ENCODE measurements around the gene MAD1L1.

Gene MAD1L1

DNA sequence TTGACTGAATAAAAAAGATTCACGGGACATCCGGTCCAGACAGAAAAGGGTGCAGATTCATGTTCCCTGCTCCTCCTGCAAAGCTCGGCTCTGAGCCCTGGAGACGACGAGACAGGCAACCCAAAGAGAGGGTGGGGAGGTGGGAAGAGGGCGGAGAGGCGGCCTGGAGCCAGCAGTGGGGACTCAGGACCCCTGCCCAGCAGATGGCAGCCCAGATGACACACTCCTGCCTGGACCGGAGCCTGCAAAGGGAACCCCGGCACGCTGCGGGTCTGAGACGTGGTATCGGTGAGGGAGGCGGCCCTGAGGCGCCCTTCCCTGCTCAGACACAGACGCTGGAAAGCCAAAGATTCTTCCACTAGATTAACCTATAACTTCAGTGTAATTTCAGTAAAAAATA, 311.9 kb downstream of the MAD1L1 start:
- no peak for DNase-seq

DNA sequence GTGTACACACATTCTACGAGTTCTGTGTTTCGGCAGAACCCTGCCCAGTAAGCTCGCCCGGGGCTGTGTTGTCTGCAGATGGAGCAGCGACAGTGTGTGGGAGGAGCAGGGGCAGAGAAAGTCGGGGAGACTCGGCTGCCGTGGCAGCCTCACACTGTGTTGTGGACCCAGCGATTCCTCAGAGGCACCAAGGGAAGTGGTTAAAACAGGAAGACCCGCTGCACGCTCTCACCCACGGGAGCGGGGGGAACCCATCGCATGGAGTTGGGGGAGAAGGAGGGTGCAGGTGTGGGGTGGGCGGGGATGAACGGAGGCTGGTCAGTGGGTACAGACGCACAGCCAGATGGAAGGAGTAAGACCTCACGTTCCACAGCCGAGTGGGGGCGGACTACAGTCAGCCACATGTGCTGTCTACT, 312.5 kb downstream of the MAD1L1 start:
- peak; percentile 69 to 88 for DNase-seq

DNA sequence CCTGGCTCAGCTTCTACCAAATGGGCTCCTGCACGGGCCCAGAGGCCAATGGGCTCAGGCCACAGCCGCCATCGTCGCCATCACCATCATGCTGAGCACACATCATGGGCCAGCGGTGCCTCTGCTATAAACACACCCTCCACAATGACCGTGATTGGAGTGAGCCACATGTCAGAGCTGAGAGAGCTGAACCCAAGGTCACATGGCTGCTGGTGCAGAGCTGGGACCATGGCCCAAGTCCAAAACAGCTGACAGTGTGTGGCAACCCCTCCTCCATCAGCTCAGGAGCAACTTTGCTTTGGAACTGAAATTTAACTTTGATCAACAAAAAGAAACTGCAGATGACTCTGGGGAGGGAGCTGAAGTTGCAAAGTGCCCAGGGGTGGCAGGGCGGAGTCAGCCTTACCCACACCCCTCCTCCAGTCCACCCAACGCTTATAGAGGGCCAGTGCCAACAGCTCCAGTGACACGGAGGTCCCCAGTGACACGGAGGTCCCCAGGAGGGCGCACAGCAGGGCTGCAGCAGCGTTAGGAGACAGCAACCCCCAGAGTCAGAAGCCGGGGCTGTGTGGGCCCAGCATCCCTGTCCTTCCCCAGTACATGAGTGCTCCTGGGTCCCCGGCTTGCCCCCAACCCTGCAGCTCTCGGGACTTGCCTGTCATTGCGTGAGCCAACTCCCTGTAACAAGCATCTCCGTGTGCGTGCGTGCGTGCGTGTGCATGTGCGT, 313.0 kb downstream of the MAD1L1 start:
- DNase-seq, result peak; percentile 85 to 91

DNA sequence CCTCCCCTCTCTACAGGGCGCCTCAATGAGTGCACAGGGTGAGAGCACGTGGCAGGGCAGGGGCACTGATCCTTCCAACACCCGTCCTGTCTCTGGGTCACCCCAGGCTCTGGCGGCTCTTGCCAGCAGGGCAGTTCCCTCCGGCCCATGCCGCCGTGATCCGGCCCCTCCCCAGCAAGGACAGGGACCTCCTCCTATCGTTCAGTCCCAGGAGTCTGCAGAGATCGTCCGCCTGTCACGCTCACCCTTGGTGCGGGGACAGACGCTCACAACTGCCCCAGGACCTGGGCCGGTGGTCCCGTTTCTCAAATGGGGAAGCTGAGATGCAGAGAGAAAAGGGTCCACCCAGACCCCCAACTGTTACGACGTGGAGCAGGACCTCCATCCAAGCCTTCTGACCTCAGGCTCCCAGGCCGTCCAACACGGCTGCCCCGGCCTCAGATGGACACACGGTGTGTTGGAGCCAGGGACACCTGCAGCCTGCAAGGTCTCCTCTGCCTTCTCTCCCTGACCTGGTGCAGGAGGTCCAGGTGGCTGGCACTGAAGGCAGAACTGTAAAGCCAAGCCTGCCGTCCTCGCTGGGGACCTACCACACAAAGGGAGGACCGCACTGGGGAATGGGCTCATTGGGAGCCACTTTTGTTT, 313.7 kb downstream of the MAD1L1 start:
- DNase-seq, result no peak

DNA sequence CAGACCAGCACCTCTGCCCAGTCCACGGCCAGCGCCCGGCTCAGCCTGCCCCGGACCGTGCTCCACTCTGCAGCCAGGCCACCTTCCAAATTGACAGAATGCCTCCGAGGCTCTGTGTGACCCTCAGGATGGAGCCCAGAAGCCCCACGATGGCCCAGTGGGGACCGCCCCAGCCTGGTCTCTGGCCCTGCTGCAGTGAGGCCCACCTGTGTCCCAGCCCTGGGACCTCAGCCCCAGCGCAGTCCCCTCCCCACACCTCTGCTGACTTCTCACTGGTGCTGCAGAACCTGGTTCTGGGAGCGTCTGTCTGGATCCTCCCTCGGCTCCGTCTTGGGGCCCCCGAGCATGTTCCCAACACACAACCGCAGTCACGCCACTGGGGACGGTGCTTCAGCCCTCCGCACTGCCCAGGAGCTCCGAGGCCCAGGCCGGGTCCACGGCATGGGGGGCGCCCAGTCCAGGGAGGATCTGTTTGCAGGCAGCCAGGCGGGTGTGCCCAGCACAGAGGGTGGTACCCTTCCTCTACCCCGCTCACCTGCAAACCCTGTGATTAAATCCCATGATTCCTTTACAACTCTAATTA, 314.6 kb downstream of the MAD1L1 start:
- DNase-seq, result no peak

DNA sequence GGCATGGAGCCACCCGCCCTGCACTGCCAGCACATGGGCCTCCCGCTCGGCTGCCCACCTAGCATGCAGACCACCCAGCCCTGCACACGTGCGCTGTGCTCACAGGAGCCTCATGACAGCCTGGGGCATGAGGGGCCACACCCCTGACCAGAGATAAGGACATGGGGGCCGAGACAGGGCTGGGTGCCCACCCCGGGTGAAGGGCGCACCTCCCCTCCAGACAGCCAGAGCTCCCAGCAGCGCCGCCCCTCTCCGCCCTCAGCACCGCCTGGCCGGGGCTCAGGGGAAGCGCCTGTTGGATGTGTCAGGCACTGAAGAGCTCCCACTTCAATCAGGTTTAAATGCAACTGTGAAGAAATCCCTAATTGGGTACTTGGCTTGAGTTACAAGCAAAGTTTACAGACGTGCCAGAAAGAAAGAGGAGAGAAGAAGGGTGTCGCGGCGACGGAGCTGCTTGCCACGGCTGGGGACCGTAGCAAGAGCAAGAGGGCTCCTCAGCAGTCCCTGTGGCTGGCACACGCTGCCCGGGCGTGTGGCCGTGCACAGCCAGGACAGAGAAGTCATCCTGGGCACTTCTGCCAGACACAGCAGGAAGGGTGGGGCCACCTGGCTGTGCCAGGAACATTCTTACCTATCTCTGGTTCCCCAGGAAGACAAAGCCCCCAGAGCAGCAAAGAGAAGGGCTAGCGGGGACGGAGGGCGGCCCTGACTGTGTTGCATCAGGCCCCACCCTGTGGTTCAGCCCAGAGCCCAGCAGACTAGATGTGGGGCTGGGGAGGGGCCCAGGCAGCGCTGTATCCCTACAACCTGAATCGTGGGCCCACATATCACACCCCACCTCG, 315.3 kb downstream of the MAD1L1 start:
- DNase-seq, result no peak

DNA sequence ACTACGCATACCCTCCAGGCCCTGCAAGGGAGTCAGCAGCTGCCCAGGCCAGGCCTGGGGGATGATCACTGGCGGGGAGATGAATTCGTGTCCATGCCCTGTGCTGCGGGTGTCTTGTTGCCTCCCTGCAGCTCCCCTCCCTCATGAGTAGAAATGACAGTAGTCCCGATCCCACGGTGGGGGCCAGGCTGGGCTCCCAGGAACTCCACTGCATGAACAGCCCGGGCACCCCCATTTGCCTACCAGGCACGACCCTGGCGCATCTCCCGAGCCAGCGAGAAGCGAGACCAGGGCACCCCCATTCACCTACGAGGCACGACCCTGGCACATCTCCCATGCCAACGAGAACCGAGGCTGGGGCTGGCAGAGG, 316.2 kb downstream of the MAD1L1 start:
- no peak for DNase-seq

DNA sequence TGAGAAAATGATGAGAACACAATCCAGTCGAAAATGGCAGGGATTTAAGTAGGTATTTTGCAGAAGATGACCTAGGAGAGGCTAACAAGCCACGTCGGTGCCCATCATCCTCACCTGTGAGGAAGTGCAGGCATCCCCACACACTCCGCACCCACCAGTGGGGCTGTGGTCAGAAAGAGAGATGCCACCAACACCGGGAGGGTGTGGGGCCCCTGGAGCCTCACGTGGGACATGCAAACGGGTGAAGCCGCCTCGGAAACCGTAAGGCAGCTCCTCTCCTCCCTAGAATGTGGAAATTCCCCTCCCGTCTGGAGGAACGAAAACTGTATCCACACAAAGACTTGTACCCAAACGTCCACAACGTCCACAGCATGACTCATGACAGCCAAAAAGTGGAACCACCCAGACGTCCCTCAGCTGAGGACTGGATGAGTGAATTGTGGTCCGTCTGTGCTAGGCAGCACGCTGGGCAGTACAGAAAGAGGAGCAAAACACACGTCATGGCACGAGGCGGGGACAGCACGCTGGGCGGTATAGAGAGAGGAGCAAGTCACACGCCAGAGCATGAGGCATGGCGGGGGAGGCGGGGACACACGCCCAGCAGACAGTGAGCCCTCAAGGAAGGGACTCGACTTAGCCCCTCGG, 316.7 kb downstream of the MAD1L1 start:
- DNase-seq, result peak; percentile 94 to 97

DNA sequence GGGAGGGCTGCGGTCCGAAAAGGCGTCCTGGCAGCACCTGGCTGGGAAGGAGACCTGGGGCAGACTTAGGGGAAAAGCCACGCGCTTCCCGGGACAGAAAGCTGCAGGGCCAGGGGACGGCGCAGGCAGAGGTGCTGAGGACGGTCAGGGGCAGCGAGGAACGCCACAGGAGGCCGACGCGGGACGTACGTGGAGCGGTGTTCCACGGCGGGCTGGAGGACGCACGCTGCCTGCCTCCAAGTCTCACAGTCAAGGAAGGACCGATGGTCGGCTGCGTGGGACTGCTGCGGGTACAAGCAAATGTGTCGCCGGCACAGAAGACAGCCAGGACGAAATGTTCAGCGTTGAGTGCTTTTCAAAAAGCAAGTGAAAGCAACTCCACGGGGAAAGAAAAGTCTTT, 317.4 kb downstream of the MAD1L1 start:
- DNase-seq, result no peak

DNA sequence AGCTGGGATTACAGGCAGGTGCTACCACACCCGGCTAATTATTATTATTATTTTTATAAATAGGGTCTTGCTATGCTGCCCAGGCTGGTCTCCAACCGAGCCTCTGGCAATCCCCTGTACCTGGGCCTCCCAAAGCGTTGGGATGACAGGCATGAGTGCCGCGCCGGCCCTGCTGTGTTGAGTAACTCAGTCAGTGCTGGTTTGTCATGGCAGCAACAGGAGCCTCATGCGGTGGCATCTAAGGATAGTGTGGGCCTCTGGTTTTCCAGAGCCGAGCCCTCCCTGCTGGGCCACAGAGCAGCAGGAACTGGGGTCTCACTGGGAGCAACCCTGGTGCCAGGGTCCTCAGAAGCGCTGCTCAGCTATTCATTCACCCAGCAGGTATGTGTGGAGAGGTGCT, 318.0 kb downstream of the MAD1L1 start:
- DNase-seq, result no peak

DNA sequence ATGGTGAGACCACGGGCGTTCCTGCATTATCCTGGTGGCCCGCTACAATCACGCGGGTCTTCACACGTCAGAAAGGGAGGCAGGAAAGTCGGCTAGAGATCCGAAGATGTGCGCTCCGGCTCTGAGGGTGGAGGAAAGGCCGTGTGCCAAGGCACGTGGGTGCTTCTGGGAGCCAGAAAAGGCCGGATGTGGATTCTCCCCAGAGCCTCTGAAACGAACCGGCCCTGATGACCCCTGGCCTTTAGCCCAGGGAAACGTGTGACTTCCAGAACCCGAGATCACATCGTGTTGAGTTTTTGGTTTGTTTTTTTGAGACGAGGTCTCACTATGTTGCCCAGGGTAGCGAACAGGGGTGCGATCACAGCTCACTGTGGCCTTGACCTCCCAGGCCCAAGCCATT, 318.4 kb downstream of the MAD1L1 start:
- DNase-seq, result no peak

DNA sequence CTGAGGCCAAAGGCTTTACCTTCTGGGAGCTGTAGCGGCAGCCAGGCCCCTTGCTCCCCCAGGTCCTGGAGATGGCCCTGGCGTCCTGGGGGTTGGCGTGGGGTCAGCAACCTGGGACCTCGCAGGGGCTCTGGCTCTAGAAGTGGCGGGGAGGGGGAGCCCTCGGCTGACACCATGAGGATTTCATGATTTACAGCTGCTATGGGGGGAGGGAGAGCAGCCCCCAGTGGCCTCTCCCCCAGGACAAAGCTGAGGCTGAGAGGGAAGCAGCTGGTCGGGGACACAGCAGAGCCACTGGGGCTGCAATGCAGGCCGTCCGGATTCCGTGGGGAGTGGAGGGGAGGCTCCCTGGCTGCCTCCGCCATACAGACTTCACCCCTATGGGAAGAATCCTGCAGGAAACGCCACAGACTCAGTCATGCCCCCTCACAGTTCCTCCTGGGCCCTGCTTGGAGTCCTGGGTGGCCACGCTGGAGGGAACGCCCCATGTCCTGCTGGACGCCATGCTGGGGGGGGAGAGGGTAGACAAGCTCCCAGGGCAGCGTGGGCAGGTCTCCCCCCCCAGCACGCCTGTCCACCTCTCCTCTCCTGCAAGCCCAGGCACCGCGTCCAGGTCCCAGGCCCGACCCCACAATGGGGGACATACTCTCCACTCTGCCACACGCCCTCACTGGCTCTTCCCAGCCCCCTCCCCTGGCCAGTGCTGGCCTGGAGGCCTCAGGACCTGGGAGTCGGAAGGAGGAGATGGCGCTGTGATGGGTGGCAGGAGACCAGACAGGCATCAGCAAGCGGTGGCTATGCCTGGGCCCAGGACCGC, 319.1 kb downstream of the MAD1L1 start:
- DNase-seq, result no peak

DNA sequence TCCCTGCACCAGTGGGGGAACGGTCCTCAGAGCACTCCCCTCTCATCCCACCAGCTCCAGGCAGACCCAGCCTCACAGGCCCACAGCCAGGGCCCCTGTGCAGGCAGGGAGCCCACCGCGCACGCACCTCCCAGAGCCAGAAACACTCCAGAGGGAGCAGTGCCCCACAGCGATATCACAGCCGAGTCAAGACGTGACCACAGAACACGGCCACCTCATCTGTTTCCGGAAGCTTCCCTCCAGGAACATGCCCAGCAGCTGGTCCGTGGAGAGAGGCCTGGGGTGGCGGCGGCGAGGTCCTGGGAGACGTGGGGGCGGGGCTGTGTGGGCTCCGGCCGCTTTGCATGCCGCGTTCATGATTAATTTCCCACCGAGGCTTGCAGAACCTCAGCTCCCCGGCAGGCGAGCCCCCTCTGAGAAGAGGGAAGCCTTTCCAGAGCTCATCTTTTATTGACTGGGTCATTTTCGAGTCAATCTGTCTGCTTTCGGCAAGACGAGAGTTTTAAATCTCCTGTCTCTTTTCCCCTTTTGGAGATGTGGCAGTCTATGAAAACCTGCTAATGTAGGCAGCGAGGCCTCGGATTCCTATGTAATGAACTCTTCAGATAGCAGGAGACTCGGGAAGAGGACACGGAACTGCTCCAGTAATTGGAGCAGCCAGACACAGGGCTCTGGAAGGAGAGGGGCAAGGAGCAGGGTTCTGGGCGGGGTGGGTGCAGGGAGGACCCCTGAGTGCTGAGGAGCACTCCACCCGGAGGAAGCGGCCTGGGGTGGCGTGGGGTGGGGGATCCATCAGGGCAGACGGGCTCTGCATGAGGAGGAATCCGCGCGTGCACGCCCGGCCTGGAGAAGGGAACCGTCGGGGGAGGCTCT, 319.9 kb downstream of the MAD1L1 start:
- peak; percentile 2 to 55 for DNase-seq

DNA sequence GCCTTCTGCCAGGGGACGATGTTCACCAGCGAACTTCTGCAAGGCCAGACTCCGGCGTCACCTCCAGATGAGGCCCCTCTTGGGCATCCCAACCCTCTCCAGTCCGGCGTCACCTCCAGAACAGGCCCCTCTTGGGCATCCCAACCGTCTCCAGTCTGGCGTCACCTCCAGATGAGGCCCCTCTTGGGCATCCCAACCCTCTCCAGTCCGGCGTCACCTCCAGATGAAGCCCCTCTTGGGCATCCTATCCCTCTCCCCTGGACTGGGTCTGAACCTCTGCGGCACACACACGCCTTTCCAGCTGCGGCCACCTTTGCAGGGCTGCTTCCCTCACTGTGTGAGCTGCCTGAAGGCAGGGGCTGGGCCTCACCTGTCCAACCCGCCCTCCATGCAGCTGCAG, 321.2 kb downstream of the MAD1L1 start:
- no peak for DNase-seq

DNA sequence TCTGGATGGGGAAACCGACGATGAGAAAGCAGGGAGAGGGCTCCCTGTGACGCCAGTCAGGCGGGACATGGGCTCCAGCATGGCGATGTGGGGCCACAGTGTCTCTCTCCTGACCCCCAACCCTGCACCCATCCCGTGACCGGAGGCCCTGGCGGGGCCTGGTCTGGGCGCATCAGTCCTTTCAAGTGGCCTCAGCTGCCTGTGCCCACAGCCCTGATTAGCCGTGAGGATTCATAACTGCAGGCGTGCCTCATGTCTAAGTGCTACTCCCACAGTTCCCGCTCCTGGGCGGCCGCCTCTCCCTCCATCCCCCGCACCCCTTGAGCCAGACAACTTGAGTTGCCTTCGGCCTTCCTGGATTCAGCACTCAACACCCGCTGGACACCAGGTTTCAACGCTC, 321.9 kb downstream of the MAD1L1 start:
- no peak for DNase-seq

DNA sequence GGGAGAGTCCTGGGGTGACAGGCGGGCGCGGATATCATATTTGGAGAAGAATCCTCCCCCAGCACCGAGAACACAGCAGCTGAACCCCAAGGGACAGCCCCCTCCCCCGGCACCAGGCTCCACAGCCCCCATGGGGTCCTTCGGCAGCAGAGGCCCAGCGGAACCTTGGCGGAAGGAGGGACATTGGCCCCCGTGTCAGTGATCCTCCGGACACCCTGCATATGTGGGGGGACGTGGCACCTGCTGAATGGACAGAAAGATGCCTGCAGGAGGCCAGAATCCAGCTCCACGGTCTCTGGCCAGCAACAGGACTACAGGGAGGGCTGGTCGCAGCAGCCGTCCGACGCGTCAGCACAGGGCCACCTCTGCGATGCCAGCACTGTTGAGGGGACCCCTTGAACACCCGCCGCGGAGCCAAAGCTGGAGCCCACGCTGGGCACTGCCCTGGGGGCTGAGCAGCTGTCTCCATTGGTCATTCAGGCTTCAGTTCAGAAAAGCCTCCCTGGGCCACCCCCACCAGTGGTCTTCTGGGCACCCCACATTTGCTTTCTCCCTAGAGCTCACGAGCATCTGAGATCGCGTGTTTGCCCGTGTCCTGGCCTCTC, 322.6 kb downstream of the MAD1L1 start:
- no peak for DNase-seq

DNA sequence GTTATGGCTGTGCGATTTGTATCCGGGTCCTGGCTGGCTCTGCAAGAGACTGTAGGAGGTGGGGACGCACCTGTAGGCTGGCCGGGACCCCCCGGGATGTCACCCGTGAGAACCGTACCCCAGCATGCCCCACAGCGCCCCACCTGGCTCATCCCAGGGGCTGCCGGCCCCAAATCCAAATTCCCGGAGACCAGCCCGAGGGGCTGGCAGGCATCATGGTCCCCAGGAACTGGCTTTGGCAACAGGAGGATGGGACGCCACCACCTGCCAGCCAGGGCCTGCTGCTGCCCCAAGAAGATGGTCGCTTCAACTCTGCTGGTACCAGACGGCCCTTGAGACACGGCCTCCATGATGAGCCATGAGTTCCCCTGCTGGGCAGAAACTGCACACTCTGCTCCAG, 323.3 kb downstream of the MAD1L1 start:
- DNase-seq, result no peak

DNA sequence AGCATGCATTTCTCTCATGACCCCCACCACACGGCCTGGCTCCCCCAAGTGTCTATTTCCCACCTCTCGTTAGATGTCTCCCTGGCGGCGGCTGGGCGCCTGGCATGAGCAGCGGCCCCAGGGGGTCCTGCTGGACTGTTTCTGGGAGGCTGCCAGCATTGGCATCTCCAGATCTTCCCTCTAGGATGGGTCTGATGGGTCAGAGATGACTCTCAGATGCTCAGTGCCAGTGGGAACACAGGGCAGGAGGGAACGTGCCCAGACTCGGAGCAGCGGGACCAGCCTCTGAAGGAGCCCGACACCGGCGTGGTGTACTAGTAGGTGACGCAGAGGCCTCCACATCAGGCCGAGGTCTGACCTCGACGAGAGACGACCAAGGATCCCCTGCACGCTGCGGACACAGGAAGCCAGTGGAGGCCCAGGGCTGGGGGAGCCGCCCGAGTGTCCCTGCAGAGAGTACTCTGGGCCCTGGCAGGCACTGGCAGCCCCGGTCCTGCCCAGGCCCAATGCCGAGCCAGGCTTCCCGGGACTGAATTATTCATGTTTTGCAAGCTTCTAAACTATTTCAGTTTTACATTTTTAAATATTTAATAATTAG, 323.8 kb downstream of the MAD1L1 start:
- DNase-seq, result no peak

DNA sequence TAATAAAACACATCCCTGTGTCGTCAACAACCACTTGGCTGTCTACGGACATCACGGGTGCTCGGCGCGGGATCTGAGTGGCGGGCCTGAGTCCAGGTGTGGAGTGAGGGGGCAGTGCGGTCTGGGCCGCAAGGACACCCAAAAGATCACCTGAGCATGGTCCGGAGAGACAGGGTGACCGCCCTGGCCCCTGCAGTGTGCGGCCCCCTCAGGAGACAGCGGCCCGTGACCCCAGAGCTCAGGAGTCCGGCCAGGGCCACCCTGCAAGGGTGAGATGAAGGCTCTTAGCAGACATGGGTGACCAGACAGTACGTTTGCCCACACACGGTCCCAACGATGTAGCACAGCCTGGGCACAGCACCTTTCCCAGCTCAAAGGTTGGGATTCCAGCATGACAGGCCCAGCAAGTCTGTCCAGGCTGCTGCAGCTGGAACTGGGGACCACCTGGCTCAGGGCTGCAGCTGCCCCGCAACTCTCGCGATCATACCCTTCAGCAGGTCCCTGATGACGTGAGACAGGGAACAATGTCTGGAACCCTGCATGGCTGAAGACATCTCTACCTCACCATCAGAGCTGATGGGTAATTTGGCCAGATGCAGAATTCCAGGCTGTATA, 324.9 kb downstream of the MAD1L1 start:
- no peak for DNase-seq
